Measurements from ENCODE around the gene PPAN.

The PPAN gene

DNA sequence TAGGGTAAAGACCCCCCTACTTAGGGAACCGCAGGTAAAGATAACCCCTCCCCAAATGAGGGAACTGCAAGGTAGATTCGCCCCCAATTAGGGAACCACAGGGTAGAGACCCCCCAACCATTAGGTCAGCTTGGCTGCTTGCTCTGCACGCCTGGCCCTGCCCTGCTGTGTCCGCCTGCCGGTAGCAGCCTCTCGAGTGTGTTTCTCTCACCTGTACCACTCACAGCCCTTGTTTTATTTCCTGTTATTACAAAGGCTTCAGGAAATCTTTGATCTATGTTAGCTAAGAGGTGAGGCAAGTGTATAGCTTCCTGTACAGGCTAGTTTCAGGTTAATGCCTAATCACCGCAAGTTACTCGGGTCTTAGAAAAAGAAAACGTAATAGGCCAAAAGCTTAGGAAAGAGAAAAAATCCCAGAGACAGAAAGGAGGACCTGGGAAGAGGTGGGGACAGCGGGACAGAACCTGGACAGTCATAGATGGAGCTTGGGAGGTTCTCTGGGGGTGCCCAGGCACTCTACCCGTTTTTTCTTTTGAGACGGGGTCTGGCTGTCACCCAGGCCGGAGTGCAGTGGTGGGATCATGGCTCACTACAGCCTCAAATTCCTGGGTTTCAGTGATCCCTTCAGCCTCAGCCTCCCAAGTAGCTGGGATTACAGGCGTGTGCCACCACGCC, 36.7 kb downstream of the PPAN start:
- no peak for DNase-seq

DNA sequence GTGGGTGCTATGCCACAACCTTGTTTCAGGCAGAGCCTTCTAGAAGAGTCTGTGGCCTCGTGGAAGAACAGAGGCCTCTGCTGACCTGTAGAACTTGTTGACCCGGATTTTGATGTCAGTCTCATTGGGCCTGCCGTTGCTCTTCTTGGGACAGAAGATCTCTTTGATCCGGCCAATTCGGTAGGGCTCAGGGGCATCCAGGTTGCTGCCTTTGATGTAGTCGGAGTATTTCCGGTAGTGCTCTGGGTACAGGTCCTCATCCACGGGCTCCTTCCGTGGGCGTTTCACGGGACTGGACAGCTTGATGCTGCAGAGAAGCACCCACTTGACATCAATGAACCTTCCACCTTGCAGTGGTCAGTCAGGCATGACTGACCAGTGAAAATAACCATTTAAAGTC, 37.5 kb downstream of the PPAN start:
- no peak for DNase-seq

DNA sequence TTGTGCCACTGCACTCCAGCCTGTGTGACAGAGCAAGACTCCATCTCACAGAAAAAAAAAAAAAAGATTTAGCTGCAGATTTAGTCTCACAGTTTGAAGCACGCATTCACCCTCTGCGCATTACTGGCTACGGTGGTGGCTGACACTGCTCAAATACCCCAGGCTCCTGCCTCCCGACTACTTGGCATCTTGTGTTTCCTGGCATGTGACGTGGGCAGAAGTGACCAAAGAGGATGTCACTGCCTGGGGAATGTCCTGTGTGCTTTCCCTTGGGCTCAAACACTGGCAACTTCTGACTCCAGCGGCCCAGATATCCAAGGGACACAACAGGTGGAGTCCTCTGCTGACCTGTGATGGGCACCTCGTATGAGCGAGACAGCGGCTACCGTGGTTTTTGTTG, 38.2 kb downstream of the PPAN start:
- no peak for DNase-seq

DNA sequence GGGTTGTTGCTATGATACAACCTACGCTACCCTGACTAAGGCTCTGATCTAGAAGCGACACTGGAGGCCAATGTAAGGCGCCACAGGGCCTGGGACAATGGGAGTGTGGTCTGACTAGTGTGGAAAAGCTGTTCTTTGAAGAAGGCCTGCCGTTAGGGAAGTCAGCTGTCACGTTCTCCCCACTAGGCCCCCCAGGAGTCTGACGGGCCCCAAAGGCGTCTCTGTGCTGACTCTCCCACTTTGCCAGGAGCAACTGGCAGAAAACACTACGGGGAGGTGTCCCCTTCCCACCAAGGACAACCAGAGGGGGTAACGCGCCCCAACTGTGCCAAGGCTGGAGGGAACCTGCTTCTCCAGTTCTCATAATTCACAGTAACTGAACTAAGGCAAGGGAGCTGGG, 38.9 kb downstream of the PPAN start:
- no peak for DNase-seq

DNA sequence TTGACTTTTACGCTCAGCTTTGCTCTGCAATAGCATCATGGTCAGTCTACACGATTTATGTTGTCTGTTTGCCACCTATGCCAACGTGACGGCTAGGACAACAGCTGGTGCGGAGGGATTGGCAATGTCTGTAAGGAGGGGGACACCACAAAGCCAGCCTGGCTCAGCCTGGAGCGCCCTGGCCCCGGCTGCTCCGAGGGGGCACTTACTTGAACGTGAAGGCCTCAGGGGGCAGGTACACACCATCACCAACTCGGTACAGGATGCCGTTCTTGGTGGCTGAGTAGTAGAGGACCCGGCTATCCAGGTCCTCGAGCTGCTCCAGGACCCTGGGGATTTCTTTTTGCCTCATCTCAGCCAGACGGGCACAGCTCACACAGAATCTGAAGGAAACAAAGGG, 40.0 kb downstream of the PPAN start:
- no peak for DNase-seq

DNA sequence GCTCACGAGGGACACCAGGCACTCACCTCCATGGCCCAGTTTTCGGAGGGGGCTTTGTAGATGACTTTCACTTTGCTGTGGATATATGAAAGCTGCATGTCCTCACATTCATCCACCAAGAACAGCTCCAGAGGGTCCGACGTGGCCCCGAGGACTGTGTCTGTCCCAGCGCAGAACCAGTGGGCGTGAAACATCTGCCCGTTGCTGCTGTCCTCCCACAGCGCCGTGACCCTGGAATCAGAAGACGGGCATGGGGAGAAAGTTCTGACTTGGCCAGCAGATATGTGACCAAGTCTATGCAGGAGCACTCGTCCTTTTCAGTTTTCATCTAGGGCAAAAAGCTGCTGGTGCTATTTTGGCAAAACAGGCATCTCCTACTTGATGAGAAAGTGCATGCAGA, 43.3 kb downstream of the PPAN start:
- DNase-seq: no peak

DNA sequence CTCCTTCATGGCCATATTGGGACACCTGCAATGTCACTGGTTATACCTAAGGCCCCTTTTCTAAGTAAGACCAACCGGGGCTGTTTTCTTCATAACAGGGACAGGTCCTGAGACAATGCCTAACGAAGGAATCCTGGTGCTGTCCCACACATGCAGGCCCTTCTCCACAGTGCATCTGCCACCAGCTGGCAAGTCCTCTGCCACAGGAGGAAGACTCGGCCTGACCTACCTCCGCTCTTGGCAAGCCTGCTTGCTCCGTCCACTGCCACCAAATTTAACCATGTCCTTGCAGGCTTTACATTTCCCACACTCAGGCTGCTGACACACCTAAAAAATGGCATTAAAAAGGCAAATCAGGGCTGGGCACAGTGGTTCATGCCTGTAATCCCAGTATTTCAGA, 45.4 kb downstream of the PPAN start:
- DNase-seq: no peak

DNA sequence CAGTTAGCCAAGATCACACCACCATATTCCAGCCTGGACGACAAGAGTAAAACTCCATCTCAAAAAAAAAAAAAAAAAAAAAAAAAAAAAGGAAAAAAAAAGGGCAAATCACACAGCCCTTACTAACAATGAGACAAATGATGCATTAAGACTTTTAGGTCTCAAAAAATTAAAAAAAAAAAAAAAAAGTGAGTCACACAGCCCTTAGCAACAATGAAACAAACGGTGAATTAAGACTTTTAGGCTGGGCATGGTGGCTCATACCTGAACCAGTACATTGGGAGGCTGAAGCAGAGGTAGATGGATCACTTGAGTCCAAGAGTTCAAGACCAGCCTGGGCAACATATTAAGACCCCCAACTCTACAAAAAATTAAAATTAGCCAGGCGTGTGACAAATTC, 45.9 kb downstream of the PPAN start:
- no peak for DNase-seq

DNA sequence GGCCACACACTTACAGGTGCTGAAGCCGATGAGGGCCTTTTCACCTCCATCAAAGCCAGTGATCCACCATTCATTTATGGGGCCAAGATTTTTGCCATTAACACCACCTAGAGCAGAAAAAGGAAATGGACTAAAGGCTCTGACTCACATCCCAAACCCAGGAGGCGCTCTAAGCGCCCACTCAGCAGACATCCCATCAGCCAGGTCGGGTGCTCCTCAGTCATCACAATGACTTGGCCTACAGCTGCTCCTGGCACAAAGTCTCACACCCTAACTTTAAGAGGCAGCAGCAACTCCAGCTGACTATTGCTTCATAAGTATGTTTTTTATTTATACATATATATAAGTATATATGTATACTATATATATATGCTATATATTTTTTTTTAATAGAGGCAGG, 49.7 kb downstream of the PPAN start:
- no peak for DNase-seq

DNA sequence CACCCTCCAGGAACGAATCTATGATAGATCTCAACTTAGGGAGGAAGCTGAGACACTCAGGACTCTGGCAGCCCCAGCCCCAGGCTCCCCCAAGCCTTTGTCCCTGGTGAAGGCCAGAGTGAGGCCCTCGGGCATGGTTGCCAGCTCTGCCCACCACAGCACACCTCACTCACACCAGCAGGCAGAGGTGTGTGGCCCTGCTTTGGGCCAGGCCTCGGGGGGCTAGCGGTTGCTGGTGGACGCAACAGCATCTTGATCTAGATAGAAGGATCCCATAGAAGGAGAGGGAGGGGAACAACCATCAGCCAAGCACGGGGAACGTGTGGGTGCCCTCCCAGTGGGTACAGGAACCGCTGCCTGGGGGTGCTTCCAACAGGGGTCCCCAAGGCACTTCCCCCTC, 51.9 kb downstream of the PPAN start:
- DNase-seq: no peak

DNA sequence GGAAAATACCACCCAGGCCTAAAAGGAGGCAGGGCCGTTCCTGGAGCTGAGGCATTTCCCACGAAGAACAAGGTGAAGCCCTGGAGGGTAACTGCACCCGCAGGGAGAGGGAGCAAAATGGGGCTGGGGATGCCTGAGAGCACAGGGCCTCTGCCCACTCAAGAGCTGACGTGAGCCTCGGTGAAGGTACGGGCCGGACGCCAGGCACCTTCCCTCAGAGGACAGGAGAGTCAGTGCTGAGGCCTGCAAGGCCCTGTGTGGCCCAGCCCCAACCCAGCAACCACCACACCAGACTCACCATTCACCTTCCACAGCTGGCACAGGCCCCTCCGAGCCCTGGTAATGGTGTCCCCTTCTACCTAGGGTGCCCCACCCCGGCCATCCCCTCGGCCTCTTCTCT, 52.3 kb downstream of the PPAN start:
- no peak for DNase-seq

DNA sequence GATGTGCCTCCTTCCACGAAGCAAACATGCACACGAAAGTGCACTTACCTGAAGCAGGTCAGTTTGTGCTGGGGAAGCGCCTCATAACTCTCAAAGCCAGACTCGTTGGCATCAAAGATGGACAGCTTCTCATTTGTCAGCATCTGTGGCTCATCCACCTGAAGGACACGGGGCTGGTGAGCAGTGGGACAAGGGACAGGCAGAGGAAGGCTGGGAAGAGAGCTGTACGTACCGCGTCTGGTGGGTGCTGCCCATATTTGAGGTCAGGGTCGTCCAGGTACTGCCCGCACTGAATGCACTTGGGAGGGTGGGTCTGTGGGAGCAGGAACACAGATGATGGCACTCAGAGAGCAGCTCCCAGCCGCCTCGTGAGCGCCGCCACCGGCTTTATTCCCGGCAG, 53.4 kb downstream of the PPAN start:
- no peak for DNase-seq
